GM12865 (cell line): Measurements from ENCODE around the gene KIAA1217.
A peak's percentile ranks its signal among the peaks of the same experiment; 100 is the strongest.

Source experiments
- DNase-seq: peaks from one replicate; pipeline ENCODE4 v3.0.0; 2010; ENCODE audit warnings: low read depth
- H3K4me3 ChIP-seq: 2 replicates; pipeline ENCODE4 v1.5.1; 2011; ENCODE audit warnings: mild to moderate bottlenecking, low read depth, low read length, control low read depth
- CTCF ChIP-seq: IDR thresholded peaks from 2 replicates; pipeline ENCODE4 v1.5.1; 2011; ENCODE audit warnings: low read length, control low read depth, low read depth, inconsistent platforms; ENCODE audit not compliant: insufficient read depth; ENCODE audit errors: missing control alignments

The KIAA1217 gene

DNA sequence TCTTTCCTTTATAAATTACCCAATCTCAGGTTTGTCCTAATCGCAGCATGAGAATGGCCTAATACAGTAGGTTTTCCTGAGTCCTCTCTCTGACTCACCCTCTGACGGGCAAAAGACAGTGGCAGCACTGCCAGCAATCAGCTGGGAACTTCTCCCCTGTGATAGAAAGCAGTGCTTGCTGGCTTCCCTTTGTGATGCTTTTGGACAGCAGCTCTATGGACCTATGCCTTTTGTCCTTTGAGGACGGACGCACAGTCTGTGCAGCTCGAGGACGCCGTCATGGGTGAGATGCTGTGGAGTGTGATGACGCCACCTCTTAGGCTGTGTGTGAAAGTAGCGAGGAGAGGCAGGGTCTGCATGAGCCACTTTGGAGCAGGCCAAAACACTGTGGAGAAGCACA lies 68.8 kb downstream of the KIAA1217 start:
- no peak overlapping the region for H3K4me3 ChIP-seq
- TF ChIP-seq CTCF: no peak
- DNase-seq: no peak

DNA sequence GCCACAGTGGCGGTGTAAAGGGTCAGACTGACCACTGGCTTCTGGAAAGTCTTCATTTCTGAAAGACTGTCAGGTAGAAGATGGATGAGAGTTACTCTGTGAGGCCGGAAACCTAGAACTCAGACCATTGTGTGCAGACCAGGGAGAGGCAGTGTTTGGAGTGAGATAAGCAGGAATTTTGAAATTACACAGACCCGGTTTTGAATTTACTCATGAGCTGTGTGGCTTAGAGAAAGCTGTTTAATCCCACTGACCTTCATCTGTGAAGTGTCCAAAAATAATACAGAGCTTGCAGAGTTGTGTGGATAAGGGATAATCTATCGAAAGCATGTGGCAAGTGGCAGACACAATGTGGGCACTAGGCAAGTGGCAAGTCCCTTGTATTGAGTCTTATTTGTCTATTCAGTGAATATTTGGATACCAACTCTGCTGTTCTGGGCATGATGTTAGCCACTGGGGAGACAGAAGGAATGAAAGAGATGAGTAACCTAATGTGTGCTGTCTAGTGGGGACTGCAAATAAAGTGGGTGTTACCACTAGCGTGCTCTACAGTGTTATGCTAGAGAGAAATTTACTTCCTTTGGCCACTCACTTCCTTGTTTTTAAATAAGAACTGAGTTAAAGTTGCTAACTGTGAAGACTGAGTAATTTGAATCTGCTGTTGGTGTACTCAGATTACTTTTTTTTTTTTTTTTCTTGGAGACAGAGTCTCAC lies 69.4 kb downstream of the KIAA1217 start:
- TF ChIP-seq CTCF: no peak
- peak; percentile 3 for DNase-seq
- H3K4me3 ChIP-seq: no peak overlapping the region

- no peak overlapping the region for H3K4me3 ChIP-seq
- no peak for TF ChIP-seq CTCF
- no peak for DNase-seq
These were observed 70.2 kb downstream of the KIAA1217 start for GRCh38 chr10:24279166-24279565.

- H3K4me3 ChIP-seq: no peak overlapping the region
- no peak for DNase-seq
- no peak for TF ChIP-seq CTCF
These were observed 78.7 kb downstream of the KIAA1217 start for GRCh38 chr10:24287559-24288195.

GRCh38 chr10:24288581-24288980 lies 79.6 kb downstream of the KIAA1217 start:
- DNase-seq: no peak
- TF ChIP-seq CTCF: no peak
- no peak overlapping the region for H3K4me3 ChIP-seq

DNA sequence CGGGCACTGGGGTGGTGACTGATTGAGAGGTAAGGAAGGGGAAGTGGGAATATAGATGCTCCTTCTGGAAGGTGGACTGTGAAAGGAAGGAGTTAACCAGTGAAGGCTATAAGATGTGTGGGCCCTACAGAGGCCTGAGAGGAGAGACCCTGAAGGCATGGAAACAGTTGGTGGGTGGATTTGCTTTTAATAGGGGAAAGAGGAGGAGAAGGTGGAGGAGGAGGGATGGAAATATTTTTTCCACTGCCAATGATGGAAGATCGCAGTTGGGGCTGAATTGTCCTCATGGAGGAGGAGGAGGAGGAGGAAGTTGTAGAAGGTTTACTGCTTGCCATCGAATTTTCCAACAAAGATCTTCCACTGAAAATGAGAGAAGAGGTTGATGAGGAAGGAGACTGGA lies 80.3 kb downstream of the KIAA1217 start:
- H3K4me3 ChIP-seq: no peak overlapping the region
- DNase-seq: no peak
- TF ChIP-seq CTCF: no peak
